Measurements from ENCODE around the gene LTF.
"Not testable (repeated sequence)": the region's sequence is repeated elsewhere in the genome, so short reads cannot be mapped to it uniquely, and the experiment has no call there.

The LTF gene

DNA sequence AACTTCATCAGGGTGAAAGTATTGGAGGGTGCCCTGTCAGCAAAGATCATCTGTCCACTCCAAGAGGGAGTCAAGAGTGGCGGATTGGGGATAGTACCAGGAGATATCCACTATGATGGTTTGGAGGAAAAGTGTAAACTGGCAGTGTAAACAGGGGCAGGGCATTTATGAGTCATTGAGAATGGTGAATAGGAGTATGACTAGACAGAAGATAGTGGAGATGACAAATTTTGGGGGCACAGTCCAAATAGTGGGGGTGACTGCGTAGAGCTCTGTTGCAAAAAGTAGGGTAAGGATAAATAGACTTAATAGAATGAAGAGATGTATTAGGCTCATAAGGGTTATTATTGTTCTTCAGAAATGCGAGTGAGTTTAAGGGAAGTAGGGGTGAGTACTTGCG, 75.9 kb downstream of the LTF start:
- not testable (repeated sequence) for DNase-seq

GRCh38 chr3:46386205-46386604, 78.5 kb downstream of the LTF start:
- DNase-seq = no peak
